IMR-90 (cell line): ENCODE measurements around the gene RNPEP. TPM values are rescaled to one million over a fixed set of nuclear protein-coding genes. Genes with fewer than 3 reads are reported as not detected.

ENCODE experiments used
- ATAC-seq: fragments of 200-7000 bp; cut with Tn5 transposase; 2 replicates; pipeline ENCODE4 v1.9.1; 2020; ENCODE audit warnings: low read depth, mild to moderate bottlenecking, moderate library complexity
- BruUV-seq: library from RNA; stranded (reverse); fragments of 400-500 nt; replicated peaks from 2 replicates; lab custom pipeline; 2021; lab: Mats Ljungman, UMichigan
- CTCF ChIA-PET: fragments of 300-600 bp; formaldehyde crosslinking; extraction: SDS; loops from one replicate; lab custom pipeline; 2021; ENCODE audit warnings: antibody characterized with exemption; lab: Yijun Ruan, JAX
- POLR2A ChIA-PET: fragments of 300-600 bp; sonication (Branson Sonifier 250); formaldehyde crosslinking; loops from one replicate; lab custom pipeline; 2022; ENCODE audit warnings: antibody characterized with exemption; ENCODE audit not compliant: unreplicated experiment; lab: Charles Lee
- DNase-seq: peaks from one replicate; pipeline ENCODE4 v3.0.0; 2013
- H2AFZ ChIP-seq: replicated peaks from 2 replicates; pipeline ENCODE3; 2013; ENCODE audit warnings: low read length, mild to moderate bottlenecking; ENCODE audit not compliant: poor library complexity
- H2AK5ac ChIP-seq: 2 replicates; pipeline ENCODE4 v1.6.1; 2013; ENCODE audit warnings: low read depth, low read length, inconsistent platforms
- H2AK9ac ChIP-seq: replicated peaks from 2 replicates; pipeline ENCODE3; 2013; ENCODE audit warnings: mild to moderate bottlenecking, low read depth, low read length, moderate library complexity; ENCODE audit not compliant: poor library complexity
- H2BK120ac ChIP-seq: 2 replicates; pipeline ENCODE4 v1.6.1; 2013; ENCODE audit warnings: low read depth, low read length, inconsistent platforms
- H2BK15ac ChIP-seq: 3 replicates; pipeline ENCODE4 v1.6.1; 2013; ENCODE audit warnings: low read depth, low read length, inconsistent platforms
- H2BK20ac ChIP-seq: 2 replicates; pipeline ENCODE4 v1.6.1; 2013; ENCODE audit warnings: low read depth, mild to moderate bottlenecking, inconsistent platforms, low read length, moderate library complexity
- H2BK5ac ChIP-seq: 2 replicates; pipeline ENCODE4 v1.6.1; 2013; ENCODE audit warnings: mild to moderate bottlenecking, low read depth, low read length, inconsistent platforms; ENCODE audit not compliant: poor library complexity, severe bottlenecking
- H3K14ac ChIP-seq: replicated peaks from 2 replicates; pipeline ENCODE4 v1.6.1; 2013; ENCODE audit warnings: low read depth, low read length, inconsistent platforms
- H3K18ac ChIP-seq: 2 replicates; pipeline ENCODE4 v1.6.1; 2013; ENCODE audit warnings: low read depth, low read length, control low read depth
- H3K23ac ChIP-seq: 2 replicates; pipeline ENCODE4 v1.6.1; 2013; ENCODE audit warnings: low read depth, low read length, inconsistent platforms
- H3K27ac ChIP-seq: 2 replicates; pipeline ENCODE4 v1.5.1; 2013; ENCODE audit warnings: mild to moderate bottlenecking, control low read depth, low read length; ENCODE audit not compliant: insufficient read depth
- H3K27me3 ChIP-seq: 2 replicates; pipeline ENCODE4 v1.6.1; 2013; ENCODE audit warnings: low read length; ENCODE audit not compliant: control insufficient read depth, insufficient read depth
- H3K36me3 ChIP-seq: 2 replicates; pipeline ENCODE4 v1.6.1; 2013; ENCODE audit warnings: low read length, mixed read lengths; ENCODE audit not compliant: control insufficient read depth, insufficient read depth
- H3K4ac ChIP-seq: 2 replicates; pipeline ENCODE4 v1.6.1; 2013; ENCODE audit warnings: low read depth, low read length, inconsistent platforms
- H3K4me1 ChIP-seq: 2 replicates; pipeline ENCODE4 v1.6.1; 2013; ENCODE audit warnings: low read length, mixed read lengths; ENCODE audit not compliant: control insufficient read depth, insufficient read depth
- H3K4me2 ChIP-seq: 2 replicates; pipeline ENCODE4 v1.6.1; 2013; ENCODE audit warnings: low read depth, mild to moderate bottlenecking, control low read depth, low read length, moderate library complexity
- H3K4me3 ChIP-seq: 2 replicates; pipeline ENCODE4 v1.5.1; 2013; ENCODE audit warnings: low read depth, mild to moderate bottlenecking, control low read depth, low read length, moderate library complexity; ENCODE audit not compliant: insufficient read depth
- H3K56ac ChIP-seq: 2 replicates; pipeline ENCODE4 v1.6.1; 2013; ENCODE audit warnings: low read length, inconsistent platforms; ENCODE audit not compliant: insufficient read depth; ENCODE audit errors: extremely low read depth
- H3K79me1 ChIP-seq, 2 experiments: 2 replicates each; pipeline ENCODE4 v1.6.1; 2013; ENCODE audit warnings: low read length in 2 of 2, inconsistent platforms in 1 of 2, low read depth in 1 of 2
- H3K9ac ChIP-seq: 2 replicates; pipeline ENCODE4 v1.6.1; 2013; ENCODE audit warnings: low read depth, low read length, control low read depth
- H3K9me1 ChIP-seq: 2 replicates; pipeline ENCODE4 v1.6.1; 2013; ENCODE audit warnings: low read length, inconsistent platforms; ENCODE audit not compliant: insufficient read depth
- H3K9me3 ChIP-seq: 2 replicates; pipeline ENCODE4 v1.6.1; 2013; ENCODE audit warnings: low read length; ENCODE audit not compliant: control insufficient read depth, insufficient read depth
- H4K20me1 ChIP-seq: 2 replicates; pipeline ENCODE4 v1.6.1; 2013; ENCODE audit warnings: low read length, inconsistent platforms; ENCODE audit not compliant: insufficient read depth
- H4K5ac ChIP-seq: 2 replicates; pipeline ENCODE4 v1.6.1; 2013; ENCODE audit warnings: mild to moderate bottlenecking, low read depth, low read length, control low read depth
- H4K8ac ChIP-seq, 2 experiments: 2 replicates each; pipeline ENCODE4 v1.6.1; 2013; ENCODE audit warnings: low read depth in 2 of 2, low read length in 2 of 2, control low read depth in 1 of 2, inconsistent platforms in 1 of 2
- H4K91ac ChIP-seq: 2 replicates; pipeline ENCODE4 v1.6.1; 2013; ENCODE audit warnings: low read depth, low read length, inconsistent platforms; ENCODE audit not compliant: insufficient read depth
- ELK1 ChIP-seq: fragments of 150-350 bp; IDR thresholded peaks from 2 replicates; pipeline ENCODE4 v1.6.1; 2016; ENCODE audit warnings: low read depth, mild to moderate bottlenecking, low read length, moderate library complexity, borderline replicate concordance
- MAZ ChIP-seq: IDR thresholded peaks from 2 replicates; pipeline ENCODE4 v1.6.1; 2012; ENCODE audit warnings: low read depth, mild to moderate bottlenecking, low read length, improper control_type of control experiment, moderate library complexity, borderline replicate concordance
- MXI1 ChIP-seq: IDR thresholded peaks from 2 replicates; pipeline ENCODE4 v1.6.1; 2012; ENCODE audit warnings: low read depth, mild to moderate bottlenecking, low read length, moderate library complexity, borderline replicate concordance
- RAD21 ChIP-seq: IDR thresholded peaks from 2 replicates; pipeline ENCODE4 v1.6.1; 2012; ENCODE audit warnings: low read length, improper control_type of control experiment
- USF2 ChIP-seq: fragments of 150-350 bp; IDR thresholded peaks from 2 replicates; pipeline ENCODE4 v1.6.1; 2017; ENCODE audit warnings: mild to moderate bottlenecking, antibody characterized with exemption, low read length, low read depth
- WGBS, 2 experiments: methylation state at CpG; one replicate each; pipeline versions ENCODE4 v1.1.5 to v1.1.7; 2013; ENCODE audit warnings: missing lambda C conversion rate in 2 of 2; ENCODE audit not compliant: insufficient read length in 1 of 2; ENCODE audit errors: extremely low coverage in 2 of 2; 5-methylcytosine and 5-hydroxymethylcytosine counted together
- dilution Hi-C: fragments of 300-500 bp; cut with HindIII; formaldehyde crosslinking; loops from one replicate; pipeline ENCODE4 v1.14.3; 2018; ENCODE audit warnings: low sequenced_read_pairs; ENCODE audit not compliant: unreplicated experiment
- in situ Hi-C: fragments of 300-500 bp; cut with MboI; formaldehyde crosslinking; loops from 3 replicates; pipeline ENCODE4 v1.14.3; 2019; ENCODE audit warnings: low sequenced_read_pairs, inconsistent platforms, mixed read lengths
- intact Hi-C: fragments of 100-400 bp; cut with micrococcal nuclease; formaldehyde crosslinking; loops from 2 replicates; pipeline ENCODE4 v1.10.0; 2022
- polyA plus RNA-seq, 3 experiments: library from polyadenylated mRNA; depleted of rRNA; stranded (reverse); fragments of >200 nt; gene quantifications; 2 replicates each; pipeline ENCODE4 v1.2.3, GENCODE V29; 2012; ENCODE audit warnings: low replicate concordance in 1 of 3
- total RNA-seq: library from RNA; depleted of rRNA; stranded (reverse); fragments of >200 nt; gene quantifications from 2 replicates; pipeline ENCODE4 v1.2.3, GENCODE V29; 2012

Gene RNPEP
- total and polyA plus RNA-seq, 2 of the 4 experiments (the other 2 are of a cell fraction) = 49.8 to 75.4 TPM

- no peak overlapping the region for H2BK120ac ChIP-seq
- H4K8ac ChIP-seq = no peak overlapping the region
- no peak overlapping the region for H3K18ac ChIP-seq
- no peak overlapping the region for H2AK9ac ChIP-seq
- H3K9me3 ChIP-seq = no peaks in the 10 kb centered on the region
- no peak overlapping the region; the same call in 1 of the 2 replicates for H2AK5ac ChIP-seq
- TF ChIP-seq MAZ (no peak), MXI1 (no peak), RAD21 (no peak), USF2 (no peak), ELK1 (no peak)
- no peak overlapping the region for H3K9ac ChIP-seq
- WGBS, 2 experiments = 89% methylated on average over 8 of the region's 12 CpGs; no CpG with 5 or more reads in 1 of the 2 experiments
- no peak overlapping the region for H3K4ac ChIP-seq
- no peaks in the 10 kb centered on the region for H4K20me1 ChIP-seq
- in situ Hi-C loops (loop anchor here (5.0 kb wide), 1 partner anchor 104 kb away; no protein-coding TSS in a partner anchor), dilution Hi-C loops (no loop called here), intact Hi-C loops (no loop called here)
- H3K9me1 ChIP-seq = no peaks in the 10 kb centered on the region; the same call in 1 of the 2 replicates
- no peak overlapping the region for H3K56ac ChIP-seq
- no peak overlapping the region for H3K27ac ChIP-seq
- no peak overlapping the region for H4K91ac ChIP-seq
- no peaks in the 10 kb centered on the region for H3K79me1 ChIP-seq
- no peak overlapping the region for H3K14ac ChIP-seq
- ChIA-PET POLR2A (no interaction called here), CTCF (no interaction called here)
- DNase-seq (no peak), ATAC-seq (no peak)
- H2BK5ac ChIP-seq = no peak overlapping the region
- H3K4me1 ChIP-seq = peaks cover 15% of the 10 kb centered on the region
- no TSS peak for BruUV-seq
- H4K5ac ChIP-seq = no peak overlapping the region
- no peak overlapping the region for H2AFZ ChIP-seq
- H3K27me3 ChIP-seq = peaks cover 4% of the 10 kb centered on the region
- H2BK15ac ChIP-seq = no peak overlapping the region
- no peak overlapping the region for H3K4me3 ChIP-seq
- no peaks in the 10 kb centered on the region for H3K36me3 ChIP-seq
- H3K23ac ChIP-seq = no peak overlapping the region
- no peak overlapping the region for H2BK20ac ChIP-seq
- H3K4me2 ChIP-seq = no peak overlapping the region
These were observed 31.2 kb downstream of the RNPEP start for GRCh38 chr1:202013603-202014002.
